Umbilical cord (tissue), 2 donors: Measurements from ENCODE around the gene STAG3. TPM values are rescaled to one million over a fixed set of nuclear protein-coding genes. Genes with fewer than 3 reads are reported as not detected.
A peak's percentile ranks its signal among the peaks of the same experiment; 100 is the strongest.
"Not testable (repeated sequence)": the region's sequence is repeated elsewhere in the genome, so short reads cannot be mapped to it uniquely, and the experiment has no call there.

Experiments used
- DNase-seq: peaks from one replicate; pipeline ENCODE4 v3.0.0-alpha.2; 2015; ENCODE audit warnings: low spot score
- total RNA-seq: library from RNA; depleted of rRNA; stranded (reverse); fragments of >200 nt; gene quantifications from one replicate; pipeline ENCODE4 v1.2.3, GENCODE V29; 2014; ENCODE audit warnings: low replicate concordance; ENCODE audit not compliant: insufficient read depth

The STAG3 gene
- total RNA-seq, 1 donor from 2014 or later = 1.9 TPM

GRCh38 chr7:100246121-100246864, 68.6 kb downstream of the STAG3 start:
- not testable (repeated sequence) for DNase-seq

GRCh38 chr7:100246865-100247137, 69.1 kb downstream of the STAG3 start:
- DNase-seq = not testable (repeated sequence)

GRCh38 chr7:100247152-100247757, 69.5 kb downstream of the STAG3 start:
- DNase-seq = peak; percentile 59

- DNase-seq = no peak
Measured at GRCh38 chr7:100248483-100248882, 70.8 kb downstream of the STAG3 start.

GRCh38 chr7:100257017-100257416, 79.3 kb downstream of the STAG3 start:
- DNase-seq = no peak

- not testable (repeated sequence) for DNase-seq
Measured at GRCh38 chr7:100259984-100260383, 82.3 kb downstream of the STAG3 start.

- not testable (repeated sequence) for DNase-seq
Measured at GRCh38 chr7:100262896-100263295, 85.2 kb downstream of the STAG3 start.

Other genes starting within 250 kb of the STAG3 start
- gene GJC3, start 248.3 kb upstream of the STAG3 start, total RNA-seq = not detected
- 9.9 TPM for gene AZGP1, start 201.9 kb upstream of the STAG3 start, total RNA-seq
- 27.7 TPM for gene ZKSCAN1, start 162.3 kb upstream of the STAG3 start, total RNA-seq
- 7.0 TPM for gene ZSCAN21, start 128.1 kb upstream of the STAG3 start, total RNA-seq
- 37.1 TPM for gene ZNF3, start 96.2 kb upstream of the STAG3 start, total RNA-seq
- 19.5 TPM for gene COPS6, start 88.9 kb upstream of the STAG3 start, total RNA-seq
- 21.7 TPM for gene MCM7, start 76.5 kb upstream of the STAG3 start, total RNA-seq
- 6.0 TPM for gene AP4M1, start 76.3 kb upstream of the STAG3 start, total RNA-seq
- gene TAF6, start 58.6 kb upstream of the STAG3 start, total RNA-seq = 22.1 TPM
- 33.0 TPM for gene CNPY4, start 58.3 kb upstream of the STAG3 start, total RNA-seq
- 1.9 TPM for gene MBLAC1, start 51.0 kb upstream of the STAG3 start, total RNA-seq
- 14.4 TPM for gene LAMTOR4, start 29.0 kb upstream of the STAG3 start, total RNA-seq
- 2.6 TPM for gene TRAPPC14, start 19.2 kb upstream of the STAG3 start, total RNA-seq
- 1.2 TPM for gene GAL3ST4, start 9.3 kb upstream of the STAG3 start, total RNA-seq
- gene GPC2, start 537 bp upstream of the STAG3 start, total RNA-seq = 0.72 TPM
- gene PVRIG, start 42.0 kb downstream of the STAG3 start, total RNA-seq = 0.48 TPM
- gene SPDYE3, start 129.8 kb downstream of the STAG3 start, total RNA-seq = 1.2 TPM
- gene PILRB, start 180.2 kb downstream of the STAG3 start, total RNA-seq = 21.9 TPM
- not detected for gene PILRA, start 195.6 kb downstream of the STAG3 start, total RNA-seq